ENCODE results near the gene MED9.

The MED9 gene

DNA sequence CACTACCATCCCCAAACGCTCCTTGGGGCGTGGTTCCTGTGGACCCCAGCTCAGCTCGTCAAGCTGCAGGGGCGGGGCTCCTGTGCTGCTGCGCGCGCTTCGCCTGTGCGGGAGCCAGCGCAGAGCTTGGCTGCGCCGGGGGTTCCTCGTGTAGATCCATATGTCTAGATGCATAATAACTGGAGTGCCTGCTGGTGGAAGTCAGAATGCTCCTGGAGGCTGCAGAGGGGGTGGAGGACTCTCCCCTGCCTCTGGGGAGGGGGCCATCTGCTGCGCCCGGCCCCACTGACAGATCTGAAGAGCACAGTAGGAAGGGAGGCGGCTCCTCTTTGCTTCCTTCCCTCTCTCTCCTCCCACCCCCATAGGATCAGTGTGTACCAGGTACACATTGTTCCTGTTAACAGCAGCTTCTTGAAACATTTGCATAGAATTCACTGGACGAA is 14.8 kb downstream of the MED9 start:
- DNase-seq (ENCODE audit: low read depth): no peak

DNA sequence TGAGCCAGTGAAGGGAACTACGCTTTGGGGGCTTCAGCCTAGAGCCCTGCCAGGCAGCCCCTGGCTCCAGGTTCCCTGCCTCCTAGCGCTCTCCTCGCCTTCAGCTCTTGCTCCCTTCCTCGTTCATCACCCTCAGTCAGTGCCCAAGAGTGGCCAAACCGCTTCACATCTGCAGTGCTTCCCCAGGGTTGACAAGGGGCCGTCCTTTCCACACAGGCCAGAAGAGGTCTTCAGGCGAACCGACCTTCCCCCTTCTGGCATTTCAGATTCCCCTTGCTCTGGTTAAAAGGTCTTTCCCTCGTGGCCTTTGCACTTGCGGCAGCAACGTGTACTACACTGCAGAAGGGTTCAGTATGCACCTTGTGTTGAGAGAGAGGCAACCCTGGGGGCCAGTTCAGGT is 15.3 kb downstream of the MED9 start:
- no peak for DNase-seq (ENCODE audit: low read depth)

DNA sequence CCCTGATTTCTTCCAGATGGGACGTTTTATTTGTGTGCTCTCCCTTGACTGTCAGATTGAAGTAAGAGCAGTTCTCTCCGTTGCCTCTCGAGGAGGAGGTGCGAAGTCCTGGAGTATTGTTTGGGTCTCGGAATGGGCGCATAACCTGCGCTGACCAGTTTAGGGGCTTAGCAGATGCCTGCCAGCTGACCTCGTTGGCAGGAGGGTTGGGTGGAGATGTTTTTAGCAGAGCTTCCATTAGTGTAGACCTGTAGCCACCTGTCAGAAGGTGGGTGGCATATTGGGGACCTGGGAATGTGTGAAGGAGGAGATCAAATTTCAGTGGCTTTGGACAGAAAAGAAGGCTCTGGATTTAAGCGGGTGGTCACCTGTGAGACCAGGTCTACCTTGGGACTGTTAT is 15.8 kb downstream of the MED9 start:
- no peak for DNase-seq (ENCODE audit: low read depth)

DNA sequence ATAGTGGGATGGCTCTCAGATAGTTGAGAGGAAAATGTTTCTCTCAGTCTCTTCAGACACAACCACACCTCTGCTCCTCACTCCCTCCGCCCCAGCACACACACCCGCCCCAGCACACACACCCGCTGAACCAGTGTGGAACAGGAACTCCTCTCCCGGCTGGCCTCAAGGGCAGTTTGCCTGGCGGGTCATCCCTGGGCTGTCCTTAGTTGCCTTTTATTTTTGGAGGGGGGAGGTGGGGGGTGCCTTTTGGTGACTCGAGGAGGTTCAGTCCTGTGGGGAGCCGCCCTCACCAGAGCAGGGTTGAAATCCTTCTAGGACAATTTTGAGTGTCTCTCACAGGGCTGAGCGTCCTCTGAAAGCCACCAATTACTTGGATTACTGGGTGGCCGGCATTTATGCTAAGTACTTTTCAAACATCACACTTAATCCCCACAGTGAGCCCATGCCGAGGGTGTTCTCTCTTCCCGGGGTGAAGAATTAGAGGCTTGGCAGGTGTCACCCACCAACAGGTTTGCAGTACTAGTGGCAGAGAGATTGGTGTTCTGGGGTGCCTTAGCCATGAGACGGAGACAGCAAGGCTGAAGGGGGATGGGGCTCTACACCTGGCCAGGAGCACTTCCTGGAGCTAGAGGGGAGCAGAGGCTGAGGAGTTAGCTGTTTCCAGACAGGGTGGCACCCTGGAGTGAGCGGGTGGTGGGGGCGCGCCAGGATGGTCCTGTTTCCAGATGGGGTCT is 16.6 kb downstream of the MED9 start:
- no peak for DNase-seq (ENCODE audit: low read depth)

- DNase-seq (ENCODE audit: low read depth): no peak
These were observed 17.2 kb downstream of the MED9 start for GRCh38 chr17:17493986-17494466.

- no peak for DNase-seq (ENCODE audit: low read depth)
These were observed 17.7 kb downstream of the MED9 start for GRCh38 chr17:17494499-17494869.

DNA sequence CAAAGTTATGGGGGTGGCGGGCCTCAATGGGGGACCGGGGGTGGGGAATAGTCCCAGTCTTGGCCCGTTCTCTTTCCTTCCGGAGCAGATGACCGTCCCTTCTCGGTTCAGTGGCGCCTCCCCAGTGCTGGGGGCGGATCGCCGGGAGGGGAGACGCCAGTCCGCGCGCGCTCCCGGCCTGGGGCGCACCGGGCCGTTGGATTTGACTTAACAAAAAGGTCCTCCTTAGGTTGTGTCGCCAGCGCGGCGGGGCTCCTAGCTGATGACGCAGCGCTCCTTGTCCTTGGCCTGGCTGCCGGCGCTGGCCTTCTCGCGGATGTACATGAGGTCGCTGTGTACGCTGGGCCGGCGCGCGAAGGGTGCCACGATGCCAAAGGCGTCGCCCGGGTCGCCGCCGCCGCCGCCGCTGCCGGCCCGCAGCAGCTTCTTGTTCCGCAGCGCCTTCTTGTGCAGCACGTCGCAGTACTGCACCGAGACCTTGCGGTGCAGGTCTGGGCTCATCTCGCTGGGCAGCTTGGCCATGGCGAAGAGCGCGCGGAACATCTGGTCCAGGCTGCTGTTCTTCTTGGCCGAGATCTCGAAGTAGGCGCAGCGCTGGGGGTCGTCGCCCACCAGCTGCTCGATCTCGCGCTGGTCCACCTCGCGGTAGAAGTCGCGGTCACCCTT is 18.2 kb downstream of the MED9 start:
- no peak for DNase-seq (ENCODE audit: low read depth)

DNA sequence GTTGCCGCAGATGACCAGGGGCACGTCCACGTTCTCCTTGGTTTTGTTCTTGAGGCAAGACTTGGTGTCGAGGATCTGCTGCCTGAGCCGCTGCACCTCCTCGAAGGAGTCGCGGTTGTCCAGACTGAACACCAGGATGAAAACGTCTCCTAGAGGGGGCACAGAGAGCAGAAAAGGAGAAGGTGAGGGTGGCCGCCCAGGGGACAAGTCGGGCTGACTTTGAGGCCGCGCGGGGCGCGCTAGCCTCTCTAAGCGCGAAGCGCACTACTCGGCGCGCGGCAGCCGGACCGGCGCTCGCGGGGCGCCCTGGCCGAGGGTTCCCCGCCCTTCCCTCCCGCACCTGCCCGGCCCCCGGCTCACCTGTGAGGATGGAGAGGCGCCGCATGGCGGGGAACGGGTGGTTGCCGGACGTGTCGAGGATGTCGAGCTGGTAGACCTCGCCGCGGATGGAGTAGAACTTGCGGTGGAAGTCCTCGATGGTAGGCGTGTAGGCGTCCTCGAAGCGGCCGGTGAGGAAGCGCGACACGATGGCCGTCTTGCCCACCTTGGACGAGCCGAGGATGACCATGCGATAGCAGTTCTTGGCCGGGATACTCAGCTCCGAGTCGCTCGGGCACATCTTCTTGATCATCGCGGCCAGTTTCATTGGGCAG is 18.9 kb downstream of the MED9 start:
- DNase-seq (ENCODE audit: low read depth): no peak

DNA sequence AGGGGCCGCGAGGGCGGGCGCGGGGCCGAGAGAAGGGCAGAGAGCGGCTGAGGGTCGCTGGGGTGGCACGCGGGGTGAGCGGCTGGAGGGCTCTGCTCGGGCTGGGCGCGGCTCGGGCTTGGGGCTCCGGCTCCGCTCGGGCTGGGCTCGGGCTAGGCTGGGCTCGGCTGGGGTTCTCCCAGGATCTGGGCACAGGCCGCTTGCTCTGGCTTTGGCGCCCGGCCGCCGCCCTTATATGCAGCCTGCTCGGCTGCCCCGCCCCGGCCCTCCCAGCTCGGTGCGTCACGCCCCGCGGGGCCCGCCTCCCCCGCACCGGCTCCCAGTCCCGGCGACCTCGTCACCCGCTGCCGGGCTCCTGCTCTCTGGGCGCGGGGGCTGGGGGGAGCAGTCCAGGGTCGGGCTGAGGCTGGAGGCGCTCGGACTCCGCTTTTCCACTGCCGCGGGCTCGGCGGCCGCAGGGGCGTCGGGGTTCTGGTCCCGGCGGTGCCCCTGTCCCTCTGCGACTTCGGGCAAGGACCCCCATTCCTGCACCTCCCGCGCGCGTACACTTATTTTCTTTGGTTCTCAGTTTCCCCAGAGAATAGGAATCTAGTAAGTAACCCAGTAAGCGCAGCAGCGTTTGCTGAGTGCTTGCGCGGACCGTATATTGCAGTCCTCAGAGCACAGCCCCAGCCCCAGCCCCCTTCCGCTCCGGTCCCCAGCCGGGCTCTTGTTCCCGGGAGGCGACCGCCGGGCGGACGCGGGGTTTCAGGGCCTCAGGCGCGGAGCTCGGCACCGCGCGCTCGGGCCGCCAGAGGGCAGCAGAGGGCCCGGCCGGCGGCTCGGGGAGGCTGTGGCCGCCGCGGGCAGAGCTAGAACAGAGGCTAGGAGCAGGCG is 19.6 kb downstream of the MED9 start, which contains the start of gene RASD1:
Gene RASD1, minus strand, starts transcription at position 207 of the 876 bp plus-strand sequence. CDS start 214 bp downstream, outside the sequence.
- no peak for DNase-seq (ENCODE audit: low read depth)

- no peak for DNase-seq (ENCODE audit: low read depth)
These were observed 20.5 kb downstream of the MED9 start for GRCh38 chr17:17497065-17497844.

GRCh38 chr17:17497845-17498520 is 21.2 kb downstream of the MED9 start:
- no peak for DNase-seq (ENCODE audit: low read depth)

- DNase-seq (ENCODE audit: low read depth): no peak
These were observed 22.0 kb downstream of the MED9 start for GRCh38 chr17:17498606-17499301.

GRCh38 chr17:17499402-17500145 is 22.8 kb downstream of the MED9 start:
- DNase-seq (ENCODE audit: low read depth): no peak

DNA sequence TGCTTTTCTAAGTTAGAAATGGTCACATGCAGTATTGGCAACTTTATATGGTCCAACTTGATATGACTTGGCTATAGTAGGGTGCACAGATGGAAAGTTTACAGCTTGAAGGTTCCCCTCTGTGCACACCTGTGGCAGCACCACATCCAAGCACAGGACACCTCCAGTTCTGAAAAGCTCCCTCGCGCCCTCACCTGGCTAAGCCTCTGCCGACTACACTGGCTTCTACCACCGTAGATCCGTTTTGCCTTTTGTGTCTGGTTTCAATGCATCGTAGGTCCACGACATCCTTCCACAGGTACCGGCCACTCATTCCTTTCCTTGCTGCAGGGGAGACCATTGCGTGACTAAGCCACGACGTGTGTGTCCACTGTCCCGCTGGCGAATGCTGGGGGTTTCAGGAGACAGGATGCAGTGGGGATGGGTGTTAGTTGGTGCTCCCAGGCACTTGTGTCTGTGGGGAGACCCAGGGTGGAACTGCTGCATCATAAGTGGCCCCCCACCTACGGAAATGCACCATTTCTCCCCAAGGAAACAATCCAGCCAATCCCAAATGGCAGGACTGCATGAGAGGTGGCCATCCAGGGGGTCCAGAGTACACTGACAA is 24.3 kb downstream of the MED9 start:
- DNase-seq (ENCODE audit: low read depth): no peak

DNA sequence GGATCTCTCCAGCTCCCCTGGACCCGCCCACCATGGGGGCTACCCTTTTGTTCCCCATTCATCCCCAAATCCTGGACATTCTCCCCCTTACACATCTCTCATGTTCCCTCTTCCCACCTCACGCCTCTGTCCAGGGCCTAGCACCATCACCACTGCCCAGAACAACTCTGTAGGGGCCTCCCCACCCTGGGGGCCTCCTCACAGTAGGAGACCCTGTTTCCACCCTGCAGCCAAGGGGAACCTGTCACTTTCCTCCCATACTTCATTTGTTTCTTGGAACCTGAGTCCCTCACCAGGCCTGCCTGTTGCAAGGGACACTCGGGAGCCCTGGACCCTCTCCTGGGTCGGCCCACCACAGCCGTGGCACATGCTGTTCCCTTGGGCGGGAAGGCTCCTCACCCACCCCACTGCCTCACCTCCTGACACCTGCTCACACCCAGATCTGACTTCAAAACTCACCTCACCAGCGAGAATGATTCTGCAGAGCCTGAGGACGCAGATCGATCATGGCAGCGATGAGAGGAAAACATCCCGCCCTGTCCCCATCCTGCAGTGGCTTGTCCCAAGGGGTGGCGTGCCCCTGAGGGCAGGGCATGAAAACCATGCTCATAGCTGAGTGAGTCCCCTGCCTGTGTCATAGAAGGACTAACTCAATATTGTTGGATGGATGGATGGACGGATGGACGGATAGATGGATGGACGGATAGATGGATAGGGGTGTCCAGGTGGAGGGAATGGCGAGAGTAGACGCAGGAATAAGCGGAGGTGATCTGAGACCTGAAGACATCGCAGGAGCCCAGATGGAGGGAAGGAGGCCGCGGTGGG is 26.2 kb downstream of the MED9 start:
- DNase-seq (ENCODE audit: low read depth): no peak

DNA sequence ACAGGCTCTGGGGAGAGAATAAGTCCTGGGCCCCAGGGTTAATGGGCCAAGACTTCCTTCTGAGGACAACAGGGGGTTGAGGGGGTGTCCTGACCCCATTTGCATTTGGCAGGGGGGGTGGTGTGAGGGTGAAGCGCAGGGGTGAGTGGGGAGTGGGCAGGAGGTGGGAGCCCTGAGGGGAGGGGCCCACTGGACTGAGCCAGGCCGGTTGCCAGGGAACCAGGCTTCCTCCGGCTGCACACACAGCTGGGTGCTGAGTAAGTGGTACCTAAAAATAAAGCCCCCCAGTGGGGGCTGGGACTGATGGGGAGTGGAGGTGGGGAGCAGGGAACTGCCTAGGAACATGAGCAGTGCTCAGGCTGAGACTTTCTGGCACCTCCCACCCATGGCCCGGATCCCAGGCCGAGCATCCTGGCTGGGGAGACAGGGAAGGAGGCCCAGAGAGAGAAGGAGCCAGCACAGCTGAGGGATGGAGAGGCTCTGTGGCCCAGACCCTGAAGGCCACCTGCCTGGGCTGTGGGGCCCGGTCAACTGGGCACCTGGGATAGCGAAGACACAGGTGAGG is 26.8 kb downstream of the MED9 start:
- DNase-seq (ENCODE audit: low read depth): no peak

- DNase-seq (ENCODE audit: low read depth): no peak
These were observed 27.7 kb downstream of the MED9 start for GRCh38 chr17:17504341-17505140.
